H9 (cell line): ENCODE measurements around the gene HECTD2. TPM values are rescaled to one million over a fixed set of nuclear protein-coding genes. Genes with fewer than 3 reads are reported as not detected.

ENCODE experiments used
- DNase-seq: peaks from one replicate; pipeline ENCODE4 v3.0.0-alpha.2; 2017
- H2AFZ ChIP-seq: one replicate; pipeline ENCODE4 v1.6.1; 2013; ENCODE audit warnings: mild to moderate bottlenecking, low read length, control low read depth, moderate library complexity
- H2AK5ac ChIP-seq: 2 replicates; pipeline ENCODE4 v1.6.1; 2013; ENCODE audit warnings: low read length, control low read depth, mixed read lengths; ENCODE audit not compliant: insufficient read length
- H2BK120ac ChIP-seq: one replicate; pipeline ENCODE4 v1.6.1; 2013; ENCODE audit warnings: low read depth, mild to moderate bottlenecking, low read length, control low read depth, inconsistent platforms; ENCODE audit not compliant: poor library complexity, severe bottlenecking
- H2BK12ac ChIP-seq: 2 replicates; pipeline ENCODE4 v1.6.1; 2013; ENCODE audit warnings: low read length, control low read depth, mixed read lengths, low read depth; ENCODE audit not compliant: insufficient read length
- H2BK15ac ChIP-seq: 2 replicates; pipeline ENCODE4 v1.6.1; 2013; ENCODE audit warnings: low read depth, low read length, control low read depth
- H2BK20ac ChIP-seq: one replicate; pipeline ENCODE4 v1.6.1; 2013; ENCODE audit warnings: low read depth, mild to moderate bottlenecking, low read length, control low read depth, inconsistent platforms; ENCODE audit not compliant: poor library complexity, severe bottlenecking
- H2BK5ac ChIP-seq: 2 replicates; pipeline ENCODE4 v1.6.1; 2013; ENCODE audit warnings: low read length, control low read depth, mixed read lengths; ENCODE audit not compliant: insufficient read length
- H3K14ac ChIP-seq: 2 replicates; pipeline ENCODE4 v1.6.1; 2013; ENCODE audit warnings: low read length, control low read depth; ENCODE audit not compliant: insufficient read depth
- H3K18ac ChIP-seq: 2 replicates; pipeline ENCODE4 v1.6.1; 2013; ENCODE audit warnings: low read depth, mild to moderate bottlenecking, mixed read lengths, low read length, control low read depth; ENCODE audit not compliant: insufficient read length
- H3K23ac ChIP-seq: 2 replicates; pipeline ENCODE4 v1.6.1; 2013; ENCODE audit warnings: low read length, control low read depth, mixed read lengths, low read depth; ENCODE audit not compliant: insufficient read length
- H3K23me2 ChIP-seq: 2 replicates; pipeline ENCODE4 v1.6.1; 2013; ENCODE audit warnings: low read depth, mild to moderate bottlenecking, mixed read lengths, low read length, control low read depth; ENCODE audit not compliant: insufficient read length, poor library complexity, severe bottlenecking
- H3K27ac ChIP-seq: 2 replicates; pipeline ENCODE4 v1.5.1; 2013; ENCODE audit warnings: low read length, control low read depth, mixed read lengths, low read depth; ENCODE audit not compliant: insufficient read length
- H3K27me3 ChIP-seq: 2 replicates; pipeline ENCODE4 v1.6.1; 2013; ENCODE audit warnings: low read length, control low read depth, inconsistent platforms; ENCODE audit not compliant: insufficient read depth
- H3K4ac ChIP-seq: 2 replicates; pipeline ENCODE4 v1.6.1; 2013; ENCODE audit warnings: low read depth, mild to moderate bottlenecking, control low read depth, inconsistent platforms, low read length, moderate library complexity
- H3K4me1 ChIP-seq: 2 replicates; pipeline ENCODE4 v1.6.1; 2013; ENCODE audit warnings: low read length, control low read depth, inconsistent platforms; ENCODE audit not compliant: insufficient read depth
- H3K4me2 ChIP-seq: 2 replicates; pipeline ENCODE4 v1.6.1; 2013; ENCODE audit warnings: low read length, control low read depth, mixed read lengths; ENCODE audit not compliant: insufficient read length, insufficient read depth
- H3K56ac ChIP-seq: 2 replicates; pipeline ENCODE4 v1.6.1; 2013; ENCODE audit warnings: low read depth, mild to moderate bottlenecking, mixed read lengths, low read length, control low read depth; ENCODE audit not compliant: insufficient read length
- H3K79me1 ChIP-seq: 2 replicates; pipeline ENCODE4 v1.6.1; 2013; ENCODE audit warnings: low read depth, mild to moderate bottlenecking, moderate library complexity, low read length, control low read depth, inconsistent platforms; ENCODE audit not compliant: insufficient read depth, poor library complexity, severe bottlenecking
- H3K79me2 ChIP-seq: 2 replicates; pipeline ENCODE4 v1.6.1; 2013; ENCODE audit warnings: low read length, control low read depth, inconsistent platforms; ENCODE audit not compliant: insufficient read depth
- H3K9ac ChIP-seq: 2 replicates; pipeline ENCODE4 v1.6.1; 2013; ENCODE audit warnings: low read length, control low read depth, mixed read lengths; ENCODE audit not compliant: insufficient read length; ENCODE audit errors: extremely low read depth
- H3K9me3 ChIP-seq: one replicate; pipeline ENCODE4 v1.6.1; 2013; ENCODE audit warnings: low read depth, low read length, inconsistent platforms; ENCODE audit not compliant: control insufficient read depth
- H3T11ph ChIP-seq: one replicate; pipeline ENCODE4 v1.6.1; 2013; ENCODE audit warnings: mild to moderate bottlenecking, low read length, control low read depth, inconsistent platforms
- H4K20me1 ChIP-seq: one replicate; pipeline ENCODE4 v1.6.1; 2013; ENCODE audit not compliant: control insufficient read depth, insufficient read length, insufficient read depth
- H4K5ac ChIP-seq: 2 replicates; pipeline ENCODE4 v1.6.1; 2013; ENCODE audit warnings: low read depth, mild to moderate bottlenecking, mixed read lengths, low read length, control low read depth; ENCODE audit not compliant: insufficient read length
- H4K8ac ChIP-seq: replicated peaks from 2 replicates; pipeline ENCODE4 v1.6.1; 2013; ENCODE audit warnings: low read length, control low read depth, mixed read lengths, low read depth; ENCODE audit not compliant: insufficient read length
- H4K91ac ChIP-seq: 2 replicates; pipeline ENCODE4 v1.6.1; 2013; ENCODE audit warnings: low read depth, mild to moderate bottlenecking, moderate library complexity, mixed read lengths, low read length, control low read depth; ENCODE audit not compliant: insufficient read length
- H3K27ac Mint-ChIP-seq, 3 experiments: 2 replicates in 2 of 3; 3 replicates in 1 of 3; pipeline ENCODE4 v1.8.0; 2020 to 2021; ENCODE audit warnings: mixed read lengths in 3 of 3, mild to moderate bottlenecking in 1 of 3, moderate library complexity in 1 of 3
- H3K27me3 Mint-ChIP-seq: 2 replicates; pipeline ENCODE4 v1.8.0; 2021; ENCODE audit warnings: low read depth, mild to moderate bottlenecking, moderate library complexity, mixed read lengths
- H3K36me3 Mint-ChIP-seq, 3 experiments: 2 replicates in 2 of 3; 3 replicates in 1 of 3; pipeline ENCODE4 v1.8.0; 2020 to 2021; ENCODE audit warnings: low read depth in 3 of 3, mixed read lengths in 3 of 3; ENCODE audit not compliant: insufficient read depth in 1 of 3
- H3K4me1 Mint-ChIP-seq, 2 experiments: 2 replicates each; pipeline ENCODE4 v1.8.0; 2020; ENCODE audit warnings: mixed read lengths in 2 of 2
- H3K4me3 Mint-ChIP-seq, 2 experiments: 2 replicates in 1 of 2; 3 replicates in 1 of 2; pipeline ENCODE4 v1.8.0; 2020 to 2021; ENCODE audit warnings: mild to moderate bottlenecking in 2 of 2, mixed read lengths in 2 of 2, moderate library complexity in 1 of 2
- H3K9me3 Mint-ChIP-seq, 2 experiments: 2 replicates in 1 of 2; 3 replicates in 1 of 2; pipeline ENCODE4 v1.8.0; 2020; ENCODE audit warnings: mild to moderate bottlenecking in 2 of 2, mixed read lengths in 2 of 2, moderate library complexity in 1 of 2
- CTCF ChIP-seq: fragments of 200-600 bp; sonication (generic); conservative IDR thresholded peaks from 3 replicates; pipeline ENCODE4 v1.8.0; 2021; ENCODE audit warnings: antibody characterized with exemption, mild to moderate bottlenecking
- WGBS: extraction: QIAGEN DNeasy Blood & Tissue Kit; methylation state at CpG from one replicate; pipeline ENCODE4 v1.1.7; 2013; ENCODE audit warnings: missing lambda C conversion rate, low lambda C conversion rate, mixed read lengths; ENCODE audit not compliant: insufficient read length; ENCODE audit errors: extremely low coverage; 5-methylcytosine and 5-hydroxymethylcytosine counted together
- total RNA-seq: library from RNA; stranded (reverse); gene quantifications from 2 replicates; pipeline ENCODE4 v1.2.1, GENCODE V29; 2021

Gene HECTD2
- total RNA-seq, 1 experiment from 2014 or later: 13.4 TPM

- H4K20me1 ChIP-seq: no peaks in the 10 kb centered on the region
- H3K9me3 ChIP-seq: peaks cover 2% of the 10 kb centered on the region
- no peak for DNase-seq
- H3T11ph ChIP-seq: no peak overlapping the region
- H4K8ac ChIP-seq: no peak overlapping the region
- H3K79me1 ChIP-seq: no peaks in the 10 kb centered on the region
- no peak overlapping the region for H2AFZ ChIP-seq
- TF ChIP-seq CTCF: no peak
- H3K9ac ChIP-seq: no peak overlapping the region
- H2BK12ac ChIP-seq: no peak overlapping the region
- H3K23me2 ChIP-seq: no peaks in the 10 kb centered on the region
- no peak overlapping the region for H4K5ac ChIP-seq
- H3K14ac ChIP-seq: no peak overlapping the region
- H3K18ac ChIP-seq: no peak overlapping the region
- WGBS: no CpG with 5 or more reads among the region's 3 CpGs
- H3K4me3 Mint-ChIP-seq: no peak overlapping the region
- H3K4me1 ChIP-seq: no peaks in the 10 kb centered on the region
- no peaks in the 10 kb centered on the region for H3K79me2 ChIP-seq
- no peak overlapping the region for H4K91ac ChIP-seq
- H3K27ac ChIP-seq: no peak overlapping the region
- H2BK120ac ChIP-seq: no peak overlapping the region
- no peak overlapping the region for H3K27ac Mint-ChIP-seq
- no peak overlapping the region for H3K4ac ChIP-seq
- H2AK5ac ChIP-seq: no peak overlapping the region
- no peak overlapping the region for H2BK5ac ChIP-seq
- H3K9me3 Mint-ChIP-seq: peaks cover 3 to 4% of the 10 kb centered on the region in 2 experiments; a peak in 4 of 5 replicates
- H2BK20ac ChIP-seq: no peak overlapping the region
- H3K27me3 ChIP-seq: no peaks in the 10 kb centered on the region
- H3K56ac ChIP-seq: no peak overlapping the region
- no peaks in the 10 kb centered on the region for H3K27me3 Mint-ChIP-seq
- H3K36me3 Mint-ChIP-seq: peaks cover 0 to 1% (median 0%) of the 10 kb centered on the region in 3 experiments; a peak in 3 of 7 replicates
- H3K23ac ChIP-seq: no peak overlapping the region
- no peaks in the 10 kb centered on the region for H3K4me1 Mint-ChIP-seq
- H2BK15ac ChIP-seq: no peak overlapping the region
- H3K4me2 ChIP-seq: no peak overlapping the region
These were observed 135.2 kb downstream of the HECTD2 start for GRCh38 chr10:91545384-91545783.
